Spleen (tissue), 11 donors: ENCODE data around the gene RAD51B. TPM values are rescaled to one million over a fixed set of nuclear protein-coding genes. Genes with fewer than 3 reads are reported as not detected.
"Not testable (repeated sequence)": the region's sequence is repeated elsewhere in the genome, so short reads cannot be mapped to it uniquely, and the experiment has no call there.

ENCODE experiments used
- DNase-seq: peaks from one replicate; pipeline ENCODE4 v3.0.0-alpha.2; 2020
- H3K27ac ChIP-seq, 8 donors: fragments of 200-600 bp; sonication (generic) in 7 of 8; 1 replicate in 4 of 8; 2 replicates in 4 of 8; pipeline versions ENCODE4 v1.5.0 to v1.8.0; 2016 to 2021; ENCODE audit warnings: inconsistent platforms in 4 of 8, mild to moderate bottlenecking in 4 of 8, moderate library complexity in 1 of 8
- H3K27me3 ChIP-seq, 7 donors: fragments of 200-600 bp; sonication (generic) in 6 of 7; replicated peaks in 1 of 7; 1 replicate in 4 of 7; 2 replicates in 3 of 7; pipeline versions ENCODE4 v1.5.0 to v1.8.0; 2016 to 2021; ENCODE audit warnings: inconsistent platforms in 3 of 7, mild to moderate bottlenecking in 1 of 7
- H3K36me3 ChIP-seq, 6 donors: fragments of 200-600 bp; sonication (generic) in 5 of 6; 1 replicate in 4 of 6; 2 replicates in 2 of 6; pipeline versions ENCODE4 v1.5.0 to v1.8.0; 2016 to 2021; ENCODE audit warnings: inconsistent platforms in 2 of 6
- H3K4me1 ChIP-seq, 6 donors: fragments of 200-600 bp; sonication (generic) in 5 of 6; 1 replicate in 3 of 6; 2 replicates in 3 of 6; pipeline versions ENCODE4 v1.5.0 to v1.8.0; 2016 to 2021; ENCODE audit warnings: inconsistent platforms in 3 of 6
- H3K4me3 ChIP-seq, 8 donors: fragments of 200-600 bp; sonication (generic) in 7 of 8; 1 replicate in 4 of 8; 2 replicates in 4 of 8; pipeline versions ENCODE4 v1.5.0 to v1.8.0; 2016 to 2021; ENCODE audit warnings: inconsistent platforms in 4 of 8, mild to moderate bottlenecking in 4 of 8, moderate library complexity in 2 of 8
- H3K9me3 ChIP-seq, 8 donors: fragments of 200-600 bp; sonication (generic) in 7 of 8; 1 replicate in 4 of 8; 2 replicates in 4 of 8; pipeline versions ENCODE4 v1.5.0 to v1.8.0; 2016 to 2021; ENCODE audit warnings: inconsistent platforms in 4 of 8
- CTCF ChIP-seq, 11 experiments: fragments of 200-600 bp in 7 of 11; fragments of 450-650 bp in 4 of 11; sonication (generic) in 4 of 11; IDR thresholded peaks in 8 of 11; conservative IDR thresholded peaks in 3 of 11; 1 replicate in 7 of 11; 2 replicates in 4 of 11; pipeline versions ENCODE4 v1.4.0 to v1.8.0; 2016 to 2021; ENCODE audit warnings: antibody characterized with exemption in 11 of 11, inconsistent platforms in 4 of 11, mild to moderate bottlenecking in 1 of 11
- POLR2A ChIP-seq, 3 donors: fragments of 450-650 bp; IDR thresholded peaks; one replicate each; pipeline ENCODE4 v1.5.1; 2017; ENCODE audit warnings: antibody characterized with exemption in 3 of 3, mild to moderate bottlenecking in 1 of 3
- POLR2AphosphoS5 ChIP-seq, 3 donors: sonication (generic); formaldehyde crosslinking; IDR thresholded peaks; one replicate each; pipeline ENCODE4 v1.5.1; 2017; ENCODE audit warnings: antibody characterized with exemption in 3 of 3
- WGBS, 5 donors: extraction: QIAGEN DNeasy Blood & Tissue Kit in 3 of 5; methylation state at CpG; one replicate each; pipeline versions ENCODE4 v1.1.5 to v1.1.7; 2013 to 2018; 5-methylcytosine and 5-hydroxymethylcytosine counted together
- intact Hi-C: fragments of 100-400 bp; cut with DNase I; formaldehyde crosslinking; loops from one replicate; pipeline ENCODE4 v1.15.0; 2023; ENCODE audit warnings: low total_unique reads
- polyA plus RNA-seq, 3 donors: library from polyadenylated mRNA; stranded (reverse); fragments of 200-250 nt; gene quantifications; one replicate each; pipeline ENCODE4 v1.2.1, GENCODE V29; 2013
- total RNA-seq, 7 donors: library from RNA; depleted of rRNA in 3 of 7; stranded (reverse); fragments of >200 nt in 3 of 7; fragmentation: NEBNext Ultra II Directional in 4 of 7; extraction: Animal tissue kit (Norgen Biotek cat#: 25700) in 4 of 7; gene quantifications; one replicate each; pipeline versions ENCODE4 v1.1.0 to v1.2.1, GENCODE V29; 2016 to 2021
- donor health status: healthy with polysubstance abuse.
- donor health status: DM: no; HTN: no; CAD: no; lungs with moderate emphysema.
- donor health status: DM: no; HTN: no; CAD: no.
- donor health status: Bipolar disorder and iron deficiency.
- donor health status: healthy.
- donor health status: DM: no; HTN: no; CAD: no.
- donor health status: DM: yes; HTN: yes; CAD: no.

Gene RAD51B
- total and polyA plus RNA-seq, 10 donors, result 4.2 to 43.7 (median 29.8) TPM

DNA sequence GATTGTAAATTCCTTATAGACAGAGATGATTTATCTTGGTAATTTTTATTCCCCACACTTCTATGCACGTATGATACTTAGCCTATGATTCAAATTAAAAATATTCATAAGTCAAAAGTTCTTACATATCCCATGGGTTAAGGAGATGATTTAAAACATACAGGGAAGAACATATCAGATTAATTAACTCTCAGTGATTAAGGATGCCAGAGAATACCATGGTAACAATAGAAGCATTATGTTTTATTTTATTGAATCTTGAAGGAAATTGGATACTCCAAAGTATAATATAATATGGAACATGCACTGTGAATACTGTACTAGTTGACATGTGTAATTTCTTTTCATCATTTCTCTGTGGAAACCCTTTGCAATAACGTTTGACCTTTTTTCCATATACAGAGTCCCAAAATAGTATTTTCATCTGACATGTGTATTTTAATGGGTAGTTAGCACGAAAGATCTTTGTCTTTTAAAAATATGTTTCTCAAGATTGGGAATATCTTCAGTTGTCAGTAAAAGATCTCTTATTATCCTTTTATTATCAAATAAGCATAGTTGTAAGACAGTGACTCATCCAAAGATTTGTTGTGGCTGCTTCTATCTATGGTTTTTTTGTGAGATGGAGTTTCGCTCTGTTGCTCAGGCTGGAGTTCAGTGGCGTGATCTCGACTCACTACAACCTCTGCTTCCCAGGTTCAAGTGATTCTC lies 166.7 kb downstream of the RAD51B start:
- intact Hi-C loops, result no loop called here
- WGBS, 5 donors, result 84 to 88% (median 88%) methylated on average over 6 of the region's 6 CpGs

GRCh38 chr14:67987606-67988005 lies 168.0 kb downstream of the RAD51B start:
- WGBS, 5 donors, result 27 to 60% (median 40%) methylated on average over 5 of the region's 5 CpGs
- Histone ChIP-seq H3K27me3 (no peaks in the 10 kb centered on the region), H3K36me3 (no peaks in the 10 kb centered on the region), H3K27ac (peak overlapping the region in 3 of 8 donors; percentile 8 to 49 (median 14)), H3K4me1 (peaks cover 0 to 13% (median 0%) of the 10 kb centered on the region in 6 donors), H3K9me3 (no peaks in the 10 kb centered on the region), H3K4me3 (no peak overlapping the region)
- no peak for DNase-seq
- TF ChIP-seq CTCF (IDR thresholded peaks at IDR 0.05 in 8 of 11, conservative IDR thresholded peaks at IDR 0.05 in 3 of 11) (no peak), POLR2AphosphoS5 (IDR thresholded peaks at IDR 0.05) (no peak), POLR2A (IDR thresholded peaks at IDR 0.05) (no peak)
- intact Hi-C loops, result no loop called here

More for the DNA sequence above, 166.7 kb downstream of the RAD51B start:
- Histone ChIP-seq H3K4me1 (peaks cover 0 to 13% (median 0%) of the 10 kb centered on the region in 6 donors), H3K27ac (no peak overlapping the region), H3K9me3 (no peaks in the 10 kb centered on the region), H3K27me3 (no peaks in the 10 kb centered on the region), H3K4me3 (no peak overlapping the region), H3K36me3 (no peaks in the 10 kb centered on the region)
- TF ChIP-seq CTCF (IDR thresholded peaks at IDR 0.05 in 8 of 11, conservative IDR thresholded peaks at IDR 0.05 in 3 of 11) (no peak), POLR2AphosphoS5 (IDR thresholded peaks at IDR 0.05) (no peak), POLR2A (IDR thresholded peaks at IDR 0.05) (no peak)
- no peak for DNase-seq

DNA sequence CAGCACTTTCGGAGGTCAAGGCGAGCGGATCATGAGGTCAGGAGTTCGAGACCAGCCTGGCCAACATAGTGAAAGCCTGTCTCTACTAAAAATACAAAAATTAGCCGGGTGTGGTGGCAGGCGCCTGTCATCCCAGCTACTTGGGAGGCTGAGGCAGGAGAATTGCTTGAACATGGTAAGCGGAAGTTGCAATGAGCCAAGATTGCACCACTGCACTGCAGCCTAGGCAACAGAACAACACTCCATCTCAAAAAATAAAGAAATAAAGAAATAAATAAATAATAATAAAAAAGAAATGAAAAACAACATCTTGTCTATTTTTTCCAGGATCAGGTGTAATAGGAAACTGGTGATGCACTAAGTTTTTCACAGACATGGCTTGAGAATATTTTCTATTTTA lies 168.6 kb downstream of the RAD51B start:
- H3K36me3 ChIP-seq, DNase-seq, intact Hi-C loops, H3K27me3 ChIP-seq, H3K4me3 ChIP-seq, H3K9me3 ChIP-seq: not testable (repeated sequence)
- H3K27ac ChIP-seq, result peak overlapping the region in 4 of 8 donors; percentile 8 to 49 (median 16)
- H3K4me1 ChIP-seq, result peaks cover 0 to 13% (median 0%) of the 10 kb centered on the region in 6 donors
- WGBS, 5 donors, result 89 to 98% (median 93%) methylated on average over 7 of the region's 7 CpGs

GRCh38 chr14:67990576-67990975 lies 171.0 kb downstream of the RAD51B start:
- intact Hi-C loops, result no loop called here
- TF ChIP-seq POLR2AphosphoS5 (IDR thresholded peaks at IDR 0.05), result no peak
- no peak for TF ChIP-seq CTCF (IDR thresholded peaks at IDR 0.05 in 8 of 11, conservative IDR thresholded peaks at IDR 0.05 in 3 of 11)
- TF ChIP-seq POLR2A (IDR thresholded peaks at IDR 0.05), result no peak
- WGBS, 5 donors, result 94 to 97% (median 96%) methylated on average over 3 of the region's 3 CpGs
- Histone ChIP-seq H3K27ac (no peak overlapping the region), H3K9me3 (no peaks in the 10 kb centered on the region), H3K36me3 (no peaks in the 10 kb centered on the region), H3K27me3 (no peaks in the 10 kb centered on the region), H3K4me1 (peaks cover 0 to 13% (median 0%) of the 10 kb centered on the region in 6 donors), H3K4me3 (no peak overlapping the region)
- no peak for DNase-seq
